NCI-H69 (cell line): ENCODE measurements around the gene RNF113B.

ENCODE experiments used
- DNase-seq: peaks from one replicate; lab custom pipeline; 2025; lab: John Stamatoyannopoulos, UW

Gene RNF113B

DNA sequence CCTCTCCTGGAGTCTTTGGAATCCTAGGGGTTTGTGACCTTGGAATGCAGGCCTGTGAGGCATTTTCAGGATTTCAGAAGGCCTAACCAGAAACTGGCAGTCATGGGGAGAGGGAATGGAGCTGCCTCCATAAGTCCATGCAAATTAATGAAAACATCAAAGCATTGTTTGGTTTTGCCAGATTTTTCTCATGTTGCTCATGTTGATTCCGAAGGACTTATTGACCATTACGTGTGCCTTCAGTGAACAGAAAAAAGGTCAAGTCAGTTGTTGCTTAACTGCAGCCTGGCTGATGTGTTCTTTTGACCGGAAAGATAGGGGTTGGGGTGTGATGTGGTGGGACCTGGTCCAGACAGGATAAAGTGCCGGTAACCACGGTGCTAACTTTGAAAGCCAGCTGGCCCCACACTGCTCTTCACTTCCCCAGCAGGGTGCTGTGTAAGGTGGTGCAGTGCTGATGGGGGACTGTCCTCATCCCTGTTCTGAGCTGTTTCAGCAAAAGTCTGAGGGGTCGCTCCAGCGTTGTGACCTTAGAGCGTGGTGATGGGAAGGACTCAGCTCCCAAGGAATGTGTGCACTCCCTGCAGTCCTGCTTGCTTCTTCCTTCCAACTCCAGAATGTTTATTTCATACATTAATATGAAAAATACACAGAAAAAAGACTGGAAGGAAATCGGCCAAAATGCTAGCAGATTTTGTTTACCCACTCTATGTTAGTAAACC, 3.5 kb downstream of the RNF113B start:
- DNase-seq: no peak

DNA sequence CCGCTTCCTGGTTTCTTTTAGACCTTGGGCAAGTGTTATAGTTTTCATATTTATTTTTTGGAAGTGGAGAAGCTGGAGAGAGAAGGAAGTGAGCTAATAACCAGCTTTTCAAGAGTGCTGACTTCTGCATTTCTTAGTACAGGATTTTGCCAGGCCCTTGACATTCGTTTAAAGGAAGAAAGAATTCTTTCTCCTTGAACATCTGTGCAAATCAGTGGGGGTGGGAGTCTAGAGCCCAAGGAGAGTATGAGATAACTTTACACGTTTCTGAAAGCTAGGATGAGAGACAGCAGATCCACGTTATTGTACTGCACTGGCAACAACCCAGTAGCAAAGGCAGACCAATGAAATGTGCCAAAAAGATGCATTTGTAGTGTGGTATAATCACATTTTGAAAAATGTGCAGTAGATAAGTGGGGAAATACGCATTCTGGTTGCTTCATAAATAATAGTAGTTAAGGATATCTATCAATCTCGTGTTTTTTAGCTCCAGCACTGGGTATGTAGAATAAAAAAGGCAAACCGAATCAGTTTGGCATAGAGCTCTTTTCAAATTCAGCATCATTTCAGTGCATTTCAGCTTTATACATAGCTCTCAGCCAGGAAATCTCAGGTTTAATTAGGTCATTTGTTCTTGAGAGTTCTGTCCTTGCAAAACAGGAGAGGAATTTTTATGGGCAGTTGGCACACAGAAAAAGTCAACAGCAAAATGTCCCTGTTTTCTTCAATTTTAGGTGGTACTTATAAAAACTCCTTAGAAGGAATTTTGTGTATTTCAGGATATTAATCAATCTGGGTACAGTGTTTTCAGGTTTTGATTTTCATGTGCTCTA, 4.3 kb downstream of the RNF113B start:
- DNase-seq: no peak

GRCh38 chr13:98171900-98172589, 5.0 kb downstream of the RNF113B start:
- DNase-seq: no peak

DNA sequence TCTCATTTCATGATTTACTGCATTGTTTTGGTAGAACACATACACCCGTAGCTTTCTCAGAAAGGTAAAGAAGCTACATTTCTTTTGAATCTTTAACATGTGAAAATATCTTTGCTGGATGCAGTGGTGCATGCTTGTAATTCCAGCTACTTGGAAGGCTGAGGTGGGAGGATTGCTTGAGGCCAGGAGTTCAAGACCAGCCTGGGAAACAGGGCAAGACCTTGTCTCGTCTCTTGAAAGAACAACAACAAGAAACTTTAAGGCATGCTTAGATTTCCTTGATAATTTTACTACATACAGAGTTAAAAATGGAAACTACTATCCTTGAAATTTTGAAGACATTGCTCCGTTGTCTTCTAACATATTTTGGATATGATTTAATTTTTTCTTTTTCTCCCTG, 7.7 kb downstream of the RNF113B start:
- no peak for DNase-seq

GRCh38 chr13:98162935-98163334, 14.1 kb downstream of the RNF113B start:
- DNase-seq: no peak

DNA sequence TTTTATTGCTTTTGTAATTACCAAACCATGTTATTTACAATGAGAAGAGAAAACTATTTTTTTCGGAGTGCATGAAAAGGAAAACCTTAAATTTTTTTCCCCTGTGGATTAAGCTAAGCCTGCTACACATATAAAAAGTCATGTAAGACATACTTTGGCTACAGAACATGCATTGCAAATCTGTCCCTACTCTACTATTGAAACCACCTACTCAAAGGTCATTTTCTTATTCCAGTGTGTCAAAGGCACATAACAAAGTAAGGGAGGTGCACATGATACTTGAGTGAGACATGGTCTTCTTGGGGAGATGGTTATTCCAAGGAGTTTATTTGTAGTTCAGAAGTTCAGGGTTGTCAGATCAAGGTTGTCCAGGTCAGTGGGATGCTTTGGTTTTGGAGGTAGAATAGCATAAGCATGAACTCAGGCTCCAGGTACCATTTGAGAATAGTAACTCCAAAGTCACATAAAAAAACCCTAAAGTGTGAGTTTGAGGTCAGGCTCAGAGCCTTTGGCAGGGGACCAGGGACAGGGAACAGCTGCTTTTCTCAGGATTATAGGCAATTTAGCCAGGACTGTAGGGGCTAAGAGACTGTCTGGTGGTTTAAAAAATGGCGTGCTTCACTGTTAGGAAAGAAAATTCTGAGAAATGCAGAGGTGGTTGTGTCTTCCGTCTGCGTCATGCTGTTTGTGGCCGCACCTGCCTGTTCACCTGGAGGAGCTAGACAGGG, 18.7 kb downstream of the RNF113B start:
- no peak for DNase-seq

GRCh38 chr13:98157609-98158008, 19.5 kb downstream of the RNF113B start:
- DNase-seq: no peak

DNA sequence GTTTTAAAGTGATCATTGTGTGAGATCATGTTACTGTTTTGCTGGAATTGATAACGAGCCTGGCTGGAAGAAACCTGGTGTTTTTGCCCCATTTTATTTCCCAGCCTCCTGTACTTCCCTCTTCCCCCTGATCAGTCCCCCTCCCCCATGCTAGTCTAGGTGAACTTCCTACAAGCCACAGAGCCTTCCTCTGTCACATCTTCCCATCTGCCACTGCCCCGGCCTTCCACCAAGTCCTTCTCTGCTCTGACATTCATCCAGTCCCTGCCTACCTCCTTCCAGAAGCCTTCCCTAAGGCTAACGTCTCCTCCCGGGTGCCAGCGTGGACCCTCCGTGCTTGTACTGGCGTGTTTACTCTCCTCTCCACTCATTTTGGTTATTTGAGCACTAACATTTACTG, 19.9 kb downstream of the RNF113B start:
- peak; percentile 20 for DNase-seq

GRCh38 chr13:98156259-98156658, 20.8 kb downstream of the RNF113B start:
- no peak for DNase-seq

DNA sequence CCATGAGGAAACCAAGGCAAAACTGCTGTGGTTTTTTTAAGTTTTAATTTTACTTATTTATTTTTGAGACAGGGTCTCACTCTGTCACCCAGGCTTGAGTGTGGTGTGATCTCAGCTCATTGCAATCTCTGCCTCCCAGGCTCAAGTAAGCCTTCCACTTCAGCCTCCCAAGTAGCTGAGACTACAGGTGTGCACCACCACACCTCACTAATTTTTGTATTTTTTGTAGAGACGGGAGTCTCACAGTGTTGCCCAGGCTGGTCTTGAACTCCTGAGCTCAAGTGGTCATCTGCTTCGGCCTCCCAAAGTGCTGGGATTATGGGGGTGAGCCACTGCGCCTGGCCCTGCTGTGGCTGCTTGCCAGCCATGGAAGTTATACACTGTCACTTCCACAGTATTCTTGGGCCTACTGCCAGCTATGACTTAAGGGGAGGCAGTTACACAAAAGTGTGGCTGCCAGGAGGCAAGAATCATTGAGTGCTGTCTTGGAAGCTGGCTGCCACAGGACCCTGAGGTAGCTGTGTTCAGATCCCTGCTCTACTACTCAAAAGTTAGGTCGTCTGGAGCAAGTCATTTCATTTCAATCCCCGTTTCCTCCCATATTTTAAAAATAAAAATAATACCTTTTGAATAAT, 21.5 kb downstream of the RNF113B start:
- peak; percentile 68 for DNase-seq

DNA sequence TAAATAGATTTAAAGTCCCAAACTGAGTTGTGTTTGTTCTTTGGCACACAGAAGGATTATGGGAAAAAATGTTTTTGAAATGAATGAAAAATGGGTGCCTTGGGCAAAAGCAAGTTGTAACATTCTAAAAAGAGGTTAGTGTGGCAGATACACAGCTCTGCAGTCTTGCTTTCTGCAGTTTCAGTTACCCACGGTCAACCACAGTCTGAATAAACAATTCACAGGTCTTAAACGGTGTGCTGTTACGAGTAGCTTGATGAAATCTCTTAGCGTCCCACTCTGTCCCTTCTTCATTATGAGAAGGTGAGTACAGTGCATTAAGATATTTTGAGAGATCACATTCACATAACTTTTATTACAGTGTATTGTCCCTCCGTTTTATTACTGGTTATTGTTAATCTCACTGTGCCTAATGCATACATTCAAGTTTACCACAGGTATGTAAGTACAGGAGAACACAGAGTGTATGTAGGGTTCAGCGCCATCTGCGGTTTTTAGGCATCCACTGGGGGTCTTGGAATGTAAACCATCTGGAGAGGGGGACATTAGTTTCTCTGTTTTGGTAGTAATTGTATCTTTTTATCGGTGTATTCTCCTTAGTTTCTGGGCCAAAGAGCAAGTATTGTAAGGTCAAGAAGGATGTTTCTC, 26.1 kb downstream of the RNF113B start:
- DNase-seq: no peak

- DNase-seq: no peak
These were observed 29.5 kb downstream of the RNF113B start for GRCh38 chr13:98147521-98147920.

GRCh38 chr13:98144801-98145350, 32.2 kb downstream of the RNF113B start:
- DNase-seq: peak; percentile 85

GRCh38 chr13:98144027-98144741, 32.9 kb downstream of the RNF113B start:
- DNase-seq: peak; percentile 77

DNA sequence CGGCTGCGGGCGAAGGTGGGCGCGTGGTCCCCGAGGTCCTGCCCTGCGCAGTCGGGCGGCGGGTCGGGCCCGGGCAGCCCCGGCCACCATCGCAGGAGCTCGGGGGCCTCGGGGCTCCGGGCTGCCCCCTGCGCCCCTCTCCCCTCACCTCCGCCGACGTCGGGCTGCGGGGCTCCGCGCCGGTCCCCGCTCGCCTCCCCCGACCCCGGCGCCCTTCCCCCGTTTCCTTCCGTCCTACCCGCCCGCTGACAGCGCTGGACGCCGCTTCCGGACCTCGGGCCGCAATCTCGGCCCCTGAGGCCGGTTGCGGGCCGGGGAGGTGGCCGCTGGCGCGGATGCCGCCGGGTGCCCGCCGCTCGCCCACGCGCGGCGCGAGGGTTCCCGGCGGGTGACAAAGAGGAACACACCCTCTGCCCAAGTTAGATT, 33.5 kb downstream of the RNF113B start:
- DNase-seq: peak; percentile 66

- DNase-seq: no peak
These were observed 33.9 kb downstream of the RNF113B start for GRCh38 chr13:98143157-98143553.

GRCh38 chr13:98142380-98143156, 34.5 kb downstream of the RNF113B start, which contains the start of gene FARP1:
TSS of gene FARP1 (plus strand) at chr13:98143094. CDS start at chr13:98213243, 70,149 bp downstream.
- DNase-seq: peak; percentile 97

GRCh38 chr13:98141509-98142379, 35.3 kb downstream of the RNF113B start:
- DNase-seq: no peak
